GM12878 (cell line): Measurements from ENCODE around the gene SERPINE3.

Source experiments
- CTCF ChIP-seq, 3 experiments: IDR thresholded peaks in 2 of 3; conservative IDR thresholded peaks in 1 of 3; 2 replicates each; pipeline ENCODE4 v1.5.1; 2011; ENCODE audit warnings: low read depth in 3 of 3, low read length in 3 of 3, mild to moderate bottlenecking in 3 of 3, control low read depth in 2 of 3, moderate library complexity in 2 of 3, inconsistent platforms in 1 of 3, mixed read lengths in 1 of 3; ENCODE audit not compliant: control insufficient read depth in 2 of 3, insufficient read depth in 1 of 3; ENCODE audit errors: extremely low read depth in 1 of 3
- EGR1 ChIP-seq, 2 experiments: IDR thresholded peaks; 1 replicate in 1 of 2; 2 replicates in 1 of 2; pipeline ENCODE4 v1.6.1; 2011 to 2012; ENCODE audit warnings: low read depth in 2 of 2, low read length in 2 of 2, borderline replicate concordance in 1 of 2, mild to moderate bottlenecking in 1 of 2, moderate library complexity in 1 of 2
- MAX ChIP-seq: IDR thresholded peaks from 2 replicates; pipeline ENCODE4 v1.6.1; 2012; ENCODE audit warnings: low read depth, low read length, improper control_type of control experiment
- POLR2AphosphoS5 ChIP-seq: IDR thresholded peaks from 2 replicates; pipeline ENCODE4 v1.6.1; 2011; ENCODE audit warnings: mild to moderate bottlenecking, low read length, inconsistent platforms
- SUZ12 ChIP-seq: fragments of 200-600 bp; sonication (generic); IDR thresholded peaks from one replicate; pipeline ENCODE4 v1.6.1; 2018; ENCODE audit warnings: antibody characterized with exemption, mild to moderate bottlenecking; ENCODE audit not compliant: unreplicated experiment

- no peak for TF ChIP-seq SUZ12
- TF ChIP-seq EGR1 (IDR thresholded peaks at IDR 0.05; ENCODE audit: borderline replicate concordance in 1 of 2, low read depth in 2 of 2, low read length in 2 of 2) = no peak
- no peak for TF ChIP-seq CTCF (IDR thresholded peaks at IDR 0.05 in 2 of 3, conservative IDR thresholded peaks at IDR 0.05 in 1 of 3; ENCODE audit: control insufficient read depth in 2 of 3, extremely low read depth in 1 of 3, insufficient read depth in 1 of 3, low read depth in 3 of 3, low read length in 3 of 3)
- no peak for TF ChIP-seq POLR2AphosphoS5
- no peak for TF ChIP-seq MAX
Measured at GRCh38 chr13:51361106-51361505, 21.6 kb downstream of the SERPINE3 start.
